Measurements from ENCODE around the gene ATOH8.

Gene ATOH8

GRCh38 chr2:85759257-85759613 is 5.4 kb downstream of the ATOH8 start:
- TF ChIP-seq CTCF (IDR thresholded peaks at IDR 0.05): no peak
- DNase-seq (ENCODE audit: low spot score): no peak
- Histone ChIP-seq H3K27ac (peak overlapping the region in 1 of 2 donors; percentile 80), H3K4me3 (peak overlapping the region; percentile 87)

GRCh38 chr2:85760371-85760770 is 6.6 kb downstream of the ATOH8 start:
- no peak for TF ChIP-seq CTCF (IDR thresholded peaks at IDR 0.05)
- Histone ChIP-seq H3K27ac (peak overlapping the region; percentile 41 to 80), H3K4me3 (peak overlapping the region; percentile 87)
- no peak for DNase-seq (ENCODE audit: low spot score)

GRCh38 chr2:85760872-85761271 is 7.1 kb downstream of the ATOH8 start:
- no peak for TF ChIP-seq CTCF (IDR thresholded peaks at IDR 0.05)
- peak overlapping the region; percentile 19 to 80 for H3K27ac ChIP-seq

GRCh38 chr2:85761512-85761944 is 7.7 kb downstream of the ATOH8 start:
- no peak for TF ChIP-seq CTCF (IDR thresholded peaks at IDR 0.05)
- Histone ChIP-seq H3K27ac (peak overlapping the region; percentile 19 to 80), H3K4me3 (peak overlapping the region; percentile 87)
- no peak for DNase-seq (ENCODE audit: low spot score)

More at GRCh38 chr2:85760872-85761271, 7.1 kb downstream of the ATOH8 start:
- no peak for DNase-seq (ENCODE audit: low spot score)
- H3K4me3 ChIP-seq: peak overlapping the region; percentile 87

- no peak for DNase-seq (ENCODE audit: low spot score)
- TF ChIP-seq CTCF (IDR thresholded peaks at IDR 0.05): no peak
- H3K4me3 ChIP-seq: peak overlapping the region; percentile 87
- peak overlapping the region in 1 of 2 donors; percentile 80 for H3K27ac ChIP-seq
Observed at GRCh38 chr2:85761946-85762345, 8.2 kb downstream of the ATOH8 start.

GRCh38 chr2:85763132-85763531 is 9.3 kb downstream of the ATOH8 start:
- no peak for TF ChIP-seq CTCF (IDR thresholded peaks at IDR 0.05)
- H3K27ac ChIP-seq: no peak overlapping the region
- no peak overlapping the region for H3K4me3 ChIP-seq
- DNase-seq (ENCODE audit: low spot score): no peak

GRCh38 chr2:85763831-85764230 is 10.0 kb downstream of the ATOH8 start:
- H3K4me3 ChIP-seq: no peak overlapping the region
- no peak for TF ChIP-seq CTCF (IDR thresholded peaks at IDR 0.05)
- DNase-seq (ENCODE audit: low spot score): no peak
- H3K27ac ChIP-seq: peak overlapping the region in 1 of 2 donors; percentile 95
